ENCODE measurements around the gene CADM2.

The CADM2 gene

DNA sequence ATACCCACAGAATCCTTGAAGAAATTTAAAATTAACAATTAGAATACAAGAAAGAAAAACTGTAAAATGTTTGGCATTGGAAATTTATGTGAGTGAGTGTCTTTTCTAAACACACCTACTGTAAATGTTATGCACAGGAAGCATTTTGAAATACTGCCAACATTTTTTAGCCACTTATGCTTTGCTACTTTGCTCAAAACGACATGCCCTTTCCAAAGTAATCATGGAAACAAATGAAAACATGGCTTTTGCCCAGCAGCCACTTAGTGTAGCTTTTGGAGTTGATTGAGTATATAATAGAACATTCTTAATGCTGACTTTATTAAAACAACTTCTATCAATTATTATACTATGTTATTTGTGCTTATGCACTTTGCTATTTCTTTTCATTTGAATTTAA lies 823.0 kb downstream of the CADM2 start:
- Histone ChIP-seq H3K36me3 (ENCODE audit: insufficient read depth, low read length) (no peaks in the 10 kb centered on the region), H3K27me3 (ENCODE audit: control insufficient read depth, insufficient read depth, low read length) (no peaks in the 10 kb centered on the region), H3K4me2 (ENCODE audit: low read length) (no peak overlapping the region), H3K9me3 (replicated peaks; ENCODE audit: low read length) (no peaks in the 10 kb centered on the region), H3K4me1 (ENCODE audit: control insufficient read depth, insufficient read depth, low read length) (peaks cover 10% of the 10 kb centered on the region), H3K4me3 (ENCODE audit: low read length) (no peak overlapping the region), H3K9ac (ENCODE audit: low read depth, low read length) (no peak overlapping the region)

- Histone ChIP-seq H3K4me2 (ENCODE audit: low read length) (no peak overlapping the region), H3K4me3 (ENCODE audit: low read length) (no peak overlapping the region), H3K9ac (ENCODE audit: low read depth, low read length) (no peak overlapping the region)
These were observed 824.5 kb downstream of the CADM2 start for GRCh38 chr3:85783291-85783690.

DNA sequence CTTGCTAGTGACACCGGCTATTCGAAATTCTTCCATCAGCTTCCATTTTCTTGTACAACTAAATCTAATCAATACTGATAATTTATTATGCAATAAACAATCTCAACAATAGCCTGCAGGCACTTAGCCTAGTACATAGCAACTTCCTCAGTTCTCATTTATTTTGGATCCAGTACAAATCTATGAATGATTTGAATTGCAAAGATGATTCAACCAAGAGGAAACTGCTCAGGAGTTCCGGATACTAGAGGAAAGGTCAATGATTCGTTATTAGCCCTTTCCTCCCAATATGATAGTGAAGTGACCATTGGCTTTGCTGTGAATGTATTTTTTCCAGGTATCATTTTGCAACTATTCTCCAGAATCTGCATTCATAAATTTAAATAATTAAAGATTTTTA lies 827.0 kb downstream of the CADM2 start:
- Histone ChIP-seq H3K4me3 (ENCODE audit: low read length) (no peak overlapping the region), H3K4me1 (ENCODE audit: control insufficient read depth, insufficient read depth, low read length) (peaks cover 10% of the 10 kb centered on the region), H3K27me3 (ENCODE audit: control insufficient read depth, insufficient read depth, low read length) (no peaks in the 10 kb centered on the region), H3K9ac (ENCODE audit: low read depth, low read length) (no peak overlapping the region), H3K4me2 (ENCODE audit: low read length) (no peak overlapping the region), H3K9me3 (replicated peaks; ENCODE audit: low read length) (no peaks in the 10 kb centered on the region), H3K36me3 (ENCODE audit: insufficient read depth, low read length) (no peaks in the 10 kb centered on the region)

More at GRCh38 chr3:85783291-85783690, 824.5 kb downstream of the CADM2 start:
- H3K9me3 ChIP-seq (replicated peaks; ENCODE audit: low read length): no peaks in the 10 kb centered on the region
- H3K36me3 ChIP-seq (ENCODE audit: insufficient read depth, low read length): no peaks in the 10 kb centered on the region
- H3K4me1 ChIP-seq (ENCODE audit: control insufficient read depth, insufficient read depth, low read length): peaks cover 10% of the 10 kb centered on the region
- no peaks in the 10 kb centered on the region for H3K27me3 ChIP-seq (ENCODE audit: control insufficient read depth, insufficient read depth, low read length)

DNA sequence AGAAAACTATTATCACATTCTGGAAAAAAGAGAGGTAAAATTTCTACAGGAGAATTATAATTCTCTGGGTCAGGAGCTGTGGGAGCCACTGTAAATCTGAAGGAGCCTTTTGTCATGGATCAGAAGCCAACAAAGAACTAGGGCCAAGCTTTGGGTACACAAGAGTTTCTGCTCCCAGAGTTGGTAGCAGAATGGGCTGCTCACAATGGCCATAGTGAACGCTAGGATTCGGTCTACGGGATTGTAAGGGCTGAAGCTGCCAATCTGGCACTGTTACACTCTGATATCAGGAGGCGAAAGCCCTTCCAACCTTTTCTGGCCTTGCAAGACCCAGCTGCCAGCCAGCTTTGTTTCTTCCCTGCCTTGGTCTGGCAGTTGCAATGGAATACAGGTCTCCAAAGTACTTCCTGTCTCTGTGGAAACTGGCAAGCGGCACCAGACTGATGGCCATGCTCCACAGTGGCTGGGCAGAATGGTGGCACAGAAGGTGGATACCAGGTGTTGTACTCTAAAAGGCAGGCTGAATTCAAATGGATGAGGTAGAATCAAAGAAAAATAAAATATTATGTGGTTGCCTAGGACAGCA lies 831.7 kb downstream of the CADM2 start:
- no peak overlapping the region for H3K4me3 ChIP-seq (ENCODE audit: low read length)
- peaks cover 2% of the 10 kb centered on the region for H3K4me1 ChIP-seq (ENCODE audit: control insufficient read depth, insufficient read depth, low read length)
- no peaks in the 10 kb centered on the region for H3K36me3 ChIP-seq (ENCODE audit: insufficient read depth, low read length)
- H3K9ac ChIP-seq (ENCODE audit: low read depth, low read length): no peak overlapping the region
- no peaks in the 10 kb centered on the region for H3K9me3 ChIP-seq (replicated peaks; ENCODE audit: low read length)
- H3K27me3 ChIP-seq (ENCODE audit: control insufficient read depth, insufficient read depth, low read length): no peaks in the 10 kb centered on the region
- H3K4me2 ChIP-seq (ENCODE audit: low read length): no peak overlapping the region

- Histone ChIP-seq H3K27me3 (ENCODE audit: control insufficient read depth, insufficient read depth, low read length) (no peaks in the 10 kb centered on the region), H3K9ac (ENCODE audit: low read depth, low read length) (no peak overlapping the region), H3K4me1 (ENCODE audit: control insufficient read depth, insufficient read depth, low read length) (no peaks in the 10 kb centered on the region)
These were observed 837.4 kb downstream of the CADM2 start for GRCh38 chr3:85796140-85796539.

GRCh38 chr3:85800676-85801075 lies 841.9 kb downstream of the CADM2 start:
- no peak overlapping the region for H3K4me3 ChIP-seq (ENCODE audit: low read length)
- no peak overlapping the region for H3K9ac ChIP-seq (ENCODE audit: low read depth, low read length)
- H3K36me3 ChIP-seq (ENCODE audit: insufficient read depth, low read length): no peaks in the 10 kb centered on the region
- no peaks in the 10 kb centered on the region for H3K27me3 ChIP-seq (ENCODE audit: control insufficient read depth, insufficient read depth, low read length)
- H3K4me2 ChIP-seq (ENCODE audit: low read length): no peak overlapping the region
- H3K9me3 ChIP-seq (replicated peaks; ENCODE audit: low read length): no peaks in the 10 kb centered on the region
- H3K4me1 ChIP-seq (ENCODE audit: control insufficient read depth, insufficient read depth, low read length): no peaks in the 10 kb centered on the region

More at GRCh38 chr3:85796140-85796539, 837.4 kb downstream of the CADM2 start:
- Histone ChIP-seq H3K4me2 (ENCODE audit: low read length) (no peak overlapping the region), H3K4me3 (ENCODE audit: low read length) (no peak overlapping the region), H3K36me3 (ENCODE audit: insufficient read depth, low read length) (no peaks in the 10 kb centered on the region), H3K9me3 (replicated peaks; ENCODE audit: low read length) (no peaks in the 10 kb centered on the region)

DNA sequence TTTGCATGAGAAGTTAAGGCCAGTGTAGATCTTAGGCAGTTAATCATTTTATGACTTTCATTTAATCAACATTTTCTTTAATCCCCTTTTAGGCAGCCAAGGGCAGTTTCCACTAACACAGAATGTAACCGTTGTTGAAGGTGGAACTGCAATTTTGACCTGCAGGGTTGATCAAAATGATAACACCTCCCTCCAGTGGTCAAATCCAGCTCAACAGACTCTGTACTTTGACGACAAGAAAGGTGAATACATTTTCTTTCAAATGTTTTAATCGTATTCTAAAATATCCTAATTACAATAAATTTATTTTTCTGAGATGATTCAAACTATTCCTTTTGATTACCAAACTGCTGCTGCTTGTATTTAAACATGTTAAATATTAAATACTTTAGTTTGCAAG lies 843.2 kb downstream of the CADM2 start:
- Histone ChIP-seq H3K36me3 (ENCODE audit: insufficient read depth, low read length) (no peaks in the 10 kb centered on the region), H3K4me1 (ENCODE audit: control insufficient read depth, insufficient read depth, low read length) (no peaks in the 10 kb centered on the region), H3K4me2 (ENCODE audit: low read length) (no peak overlapping the region), H3K9me3 (replicated peaks; ENCODE audit: low read length) (no peaks in the 10 kb centered on the region), H3K9ac (ENCODE audit: low read depth, low read length) (no peak overlapping the region), H3K27me3 (ENCODE audit: control insufficient read depth, insufficient read depth, low read length) (no peaks in the 10 kb centered on the region), H3K4me3 (ENCODE audit: low read length) (no peak overlapping the region)

GRCh38 chr3:85808755-85809154 lies 850.0 kb downstream of the CADM2 start:
- Histone ChIP-seq H3K36me3 (ENCODE audit: insufficient read depth, low read length) (no peaks in the 10 kb centered on the region), H3K9ac (ENCODE audit: low read depth, low read length) (no peak overlapping the region), H3K9me3 (replicated peaks; ENCODE audit: low read length) (no peaks in the 10 kb centered on the region), H3K4me2 (ENCODE audit: low read length) (no peak overlapping the region), H3K27me3 (ENCODE audit: control insufficient read depth, insufficient read depth, low read length) (no peaks in the 10 kb centered on the region), H3K4me1 (ENCODE audit: control insufficient read depth, insufficient read depth, low read length) (no peaks in the 10 kb centered on the region), H3K4me3 (ENCODE audit: low read length) (no peak overlapping the region)

DNA sequence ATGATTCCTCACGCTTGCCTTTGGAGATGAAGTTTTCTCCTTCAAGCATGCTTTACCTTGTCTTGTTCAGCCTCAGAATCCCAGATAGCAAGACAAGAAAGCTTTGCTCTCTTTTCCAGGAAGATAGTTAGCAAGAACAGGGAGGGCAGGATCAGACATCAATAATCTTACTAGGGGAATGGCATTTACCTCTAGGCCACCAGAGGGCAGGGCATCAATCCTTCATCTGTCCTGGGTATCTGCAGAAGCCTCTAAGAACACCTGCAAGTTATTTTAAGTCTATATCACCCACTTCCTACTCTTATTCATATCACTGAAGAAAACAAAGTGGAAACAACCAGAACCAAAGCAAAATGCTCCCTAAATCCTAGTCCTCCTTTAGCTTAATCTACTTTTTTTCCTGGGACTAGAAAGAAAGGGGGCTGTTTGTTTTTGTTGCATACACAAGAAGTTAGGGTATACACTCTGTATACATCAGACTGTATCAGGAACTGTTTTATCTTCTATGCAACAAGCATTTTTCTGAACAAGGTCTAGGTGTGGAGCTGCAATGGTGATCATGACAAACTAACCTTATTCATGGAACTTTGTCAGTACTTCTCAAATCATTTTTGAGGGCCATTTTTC lies 862.5 kb downstream of the CADM2 start:
- Histone ChIP-seq H3K27me3 (ENCODE audit: control insufficient read depth, insufficient read depth, low read length) (no peaks in the 10 kb centered on the region), H3K36me3 (ENCODE audit: insufficient read depth, low read length) (no peaks in the 10 kb centered on the region), H3K4me3 (ENCODE audit: low read length) (no peak overlapping the region), H3K9me3 (replicated peaks; ENCODE audit: low read length) (no peaks in the 10 kb centered on the region), H3K4me2 (ENCODE audit: low read length) (no peak overlapping the region), H3K9ac (ENCODE audit: low read depth, low read length) (no peak overlapping the region), H3K4me1 (ENCODE audit: control insufficient read depth, insufficient read depth, low read length) (no peaks in the 10 kb centered on the region)

DNA sequence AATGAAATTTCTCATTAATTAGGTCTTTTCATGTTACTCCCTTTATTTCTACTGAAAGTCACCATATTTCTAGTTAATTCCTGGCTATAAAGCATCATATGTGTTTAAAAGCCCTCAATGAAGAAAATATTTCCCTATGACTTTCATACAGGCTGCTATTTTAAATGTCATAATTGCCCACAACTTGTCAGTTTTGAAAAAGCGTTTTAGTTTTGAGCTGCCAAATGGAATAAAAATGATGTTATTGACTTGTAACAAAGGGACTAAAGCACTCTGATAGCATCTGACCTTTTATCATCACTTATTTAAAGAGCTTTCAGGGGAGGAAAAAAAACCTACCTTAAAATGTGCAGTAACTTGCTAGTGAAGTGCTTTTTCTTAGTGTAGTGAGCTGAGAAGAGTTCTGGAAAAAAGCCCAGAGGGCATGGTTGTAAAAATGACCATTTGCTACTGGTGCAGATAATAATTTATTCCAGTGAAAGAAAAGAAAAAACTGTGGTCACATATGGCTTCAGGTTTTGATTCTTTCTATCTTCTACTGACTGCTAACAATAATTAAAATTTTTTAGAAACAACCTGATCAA lies 877.2 kb downstream of the CADM2 start:
- Histone ChIP-seq H3K4me2 (ENCODE audit: low read length) (no peak overlapping the region), H3K4me1 (ENCODE audit: control insufficient read depth, insufficient read depth, low read length) (no peaks in the 10 kb centered on the region), H3K4me3 (ENCODE audit: low read length) (no peak overlapping the region), H3K9ac (ENCODE audit: low read depth, low read length) (no peak overlapping the region), H3K36me3 (ENCODE audit: insufficient read depth, low read length) (no peaks in the 10 kb centered on the region), H3K9me3 (replicated peaks; ENCODE audit: low read length) (no peaks in the 10 kb centered on the region), H3K27me3 (ENCODE audit: control insufficient read depth, insufficient read depth, low read length) (no peaks in the 10 kb centered on the region)

DNA sequence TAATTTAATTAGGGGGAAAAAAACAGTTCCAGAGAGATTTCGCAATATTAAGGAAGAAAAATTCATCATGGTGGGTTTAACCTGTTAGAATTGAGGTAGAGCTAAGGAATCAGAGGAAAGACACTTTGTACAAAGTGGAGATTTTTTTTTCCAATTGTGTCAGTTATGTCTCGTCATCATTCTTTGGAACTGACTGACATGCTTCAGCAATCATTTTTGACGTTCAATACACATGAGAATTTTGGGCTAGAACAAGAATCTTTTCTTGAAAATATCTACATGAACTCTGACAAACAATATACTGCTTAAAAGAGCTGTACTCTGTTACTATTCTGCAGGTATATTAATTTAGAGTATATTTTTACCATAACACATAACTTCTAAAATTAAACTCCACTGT lies 878.6 kb downstream of the CADM2 start:
- Histone ChIP-seq H3K4me1 (ENCODE audit: control insufficient read depth, insufficient read depth, low read length) (no peaks in the 10 kb centered on the region), H3K9me3 (replicated peaks; ENCODE audit: low read length) (no peaks in the 10 kb centered on the region), H3K27me3 (ENCODE audit: control insufficient read depth, insufficient read depth, low read length) (no peaks in the 10 kb centered on the region)

DNA sequence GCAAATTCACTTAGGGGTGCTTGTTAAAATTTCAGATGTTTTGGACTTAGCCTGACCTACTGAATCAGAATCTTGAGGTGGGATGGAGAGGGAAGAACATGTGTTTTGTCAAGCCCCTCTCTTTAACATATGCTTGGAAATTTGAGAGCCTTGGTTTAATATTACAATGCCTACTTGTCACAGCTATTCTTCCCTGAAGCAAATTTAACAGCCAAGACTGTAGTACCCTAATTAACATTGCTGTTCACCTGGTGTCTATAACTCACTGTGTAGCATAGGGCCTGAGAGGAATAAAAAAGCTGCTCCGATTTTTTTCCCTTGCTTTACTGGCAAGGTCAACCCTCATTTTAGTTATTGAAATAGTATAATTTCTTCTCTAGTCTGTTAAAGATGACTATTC lies 880.1 kb downstream of the CADM2 start:
- Histone ChIP-seq H3K9ac (ENCODE audit: low read depth, low read length) (no peak overlapping the region), H3K9me3 (replicated peaks; ENCODE audit: low read length) (no peaks in the 10 kb centered on the region), H3K27me3 (ENCODE audit: control insufficient read depth, insufficient read depth, low read length) (no peaks in the 10 kb centered on the region), H3K36me3 (ENCODE audit: insufficient read depth, low read length) (no peaks in the 10 kb centered on the region), H3K4me3 (ENCODE audit: low read length) (no peak overlapping the region), H3K4me1 (ENCODE audit: control insufficient read depth, insufficient read depth, low read length) (no peaks in the 10 kb centered on the region), H3K4me2 (ENCODE audit: low read length) (no peak overlapping the region)

More for the DNA sequence above, 878.6 kb downstream of the CADM2 start:
- Histone ChIP-seq H3K4me3 (ENCODE audit: low read length) (no peak overlapping the region), H3K36me3 (ENCODE audit: insufficient read depth, low read length) (no peaks in the 10 kb centered on the region), H3K4me2 (ENCODE audit: low read length) (no peak overlapping the region), H3K9ac (ENCODE audit: low read depth, low read length) (no peak overlapping the region)
